Tibial nerve (tissue), 3 donors: Measurements from ENCODE around the gene CAMTA1.

Source experiments
- POLR2A ChIP-seq, 2 donors: fragments of 450-650 bp; IDR thresholded peaks; one replicate each; pipeline ENCODE4 v1.6.1; 2017; ENCODE audit warnings: antibody characterized with exemption in 2 of 2, mild to moderate bottlenecking in 2 of 2, moderate library complexity in 2 of 2
- TF ChIP-seq, protein P1 (sequence below), 5 experiments: fragments of 200-600 bp in 3 of 5; fragments of 450-650 bp in 2 of 5; sonication (generic) in 3 of 5; IDR thresholded peaks; one replicate each; pipeline ENCODE4 v1.5.1; 2016 to 2019; ENCODE audit warnings: antibody characterized with exemption in 5 of 5, mild to moderate bottlenecking in 3 of 5, moderate library complexity in 2 of 5

DNA sequence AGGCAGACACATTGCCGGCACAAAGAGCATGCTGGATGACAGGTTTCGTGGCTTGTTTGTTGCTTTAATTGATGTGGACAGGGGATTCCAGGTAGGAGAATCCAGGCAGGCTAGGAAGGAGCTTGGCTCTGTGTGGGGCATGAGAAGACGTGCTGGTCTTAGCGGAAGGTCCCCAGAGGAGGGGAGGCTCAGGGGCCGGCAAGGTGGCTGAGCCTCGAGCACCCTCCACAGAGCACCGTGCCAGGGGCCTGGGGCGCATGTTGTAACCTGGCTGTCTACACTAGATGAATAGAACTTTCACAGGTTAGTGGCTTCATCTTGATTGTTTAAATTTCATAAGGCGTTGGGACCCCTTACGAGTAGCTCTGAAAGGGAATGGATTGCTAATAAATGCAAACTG is 223.1 kb downstream of the CAMTA1 start:
- TF ChIP-seq, protein P1, sequence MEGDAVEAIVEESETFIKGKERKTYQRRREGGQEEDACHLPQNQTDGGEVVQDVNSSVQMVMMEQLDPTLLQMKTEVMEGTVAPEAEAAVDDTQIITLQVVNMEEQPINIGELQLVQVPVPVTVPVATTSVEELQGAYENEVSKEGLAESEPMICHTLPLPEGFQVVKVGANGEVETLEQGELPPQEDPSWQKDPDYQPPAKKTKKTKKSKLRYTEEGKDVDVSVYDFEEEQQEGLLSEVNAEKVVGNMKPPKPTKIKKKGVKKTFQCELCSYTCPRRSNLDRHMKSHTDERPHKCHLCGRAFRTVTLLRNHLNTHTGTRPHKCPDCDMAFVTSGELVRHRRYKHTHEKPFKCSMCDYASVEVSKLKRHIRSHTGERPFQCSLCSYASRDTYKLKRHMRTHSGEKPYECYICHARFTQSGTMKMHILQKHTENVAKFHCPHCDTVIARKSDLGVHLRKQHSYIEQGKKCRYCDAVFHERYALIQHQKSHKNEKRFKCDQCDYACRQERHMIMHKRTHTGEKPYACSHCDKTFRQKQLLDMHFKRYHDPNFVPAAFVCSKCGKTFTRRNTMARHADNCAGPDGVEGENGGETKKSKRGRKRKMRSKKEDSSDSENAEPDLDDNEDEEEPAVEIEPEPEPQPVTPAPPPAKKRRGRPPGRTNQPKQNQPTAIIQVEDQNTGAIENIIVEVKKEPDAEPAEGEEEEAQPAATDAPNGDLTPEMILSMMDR (IDR thresholded peaks at IDR 0.05), result no peak
- TF ChIP-seq POLR2A (IDR thresholded peaks at IDR 0.05), result no peak
